K562 (cell line): Measurements from ENCODE around the gene SLC30A1. TPM values are rescaled to one million over a fixed set of nuclear protein-coding genes. Genes with fewer than 3 reads are reported as not detected.

Experiments
- AFF1 ChIP-seq, 2 experiments: fragments of 450-650 bp; IDR thresholded peaks; 2 replicates each; pipeline ENCODE4 v1.6.1; 2018; ENCODE audit warnings: mild to moderate bottlenecking in 2 of 2, low read depth in 1 of 2; ENCODE audit not compliant: partially characterized antibody in 2 of 2
- EGR1 ChIP-seq: fragments of 450-650 bp; conservative IDR thresholded peaks from 2 replicates; pipeline ENCODE4 v1.6.1; 2017; ENCODE audit warnings: mild to moderate bottlenecking
- EZH2 ChIP-seq: IDR thresholded peaks from 2 replicates; pipeline ENCODE4 v1.6.1; 2012; ENCODE audit warnings: low read depth, mild to moderate bottlenecking, inconsistent platforms, low read length, borderline replicate concordance
- MECOM ChIP-seq: fragments of 250-450 bp; sonication (Bioruptor Pico); IDR thresholded peaks from 2 replicates; pipeline ENCODE4 v1.8.0; 2022; ENCODE audit warnings: inconsistent platforms
- NFYB ChIP-seq: IDR thresholded peaks from 2 replicates; pipeline ENCODE4 v1.6.1; 2011; ENCODE audit warnings: mild to moderate bottlenecking, moderate library complexity; ENCODE audit not compliant: insufficient read length; ENCODE audit errors: extremely low read depth
- NR1H2 ChIP-seq: sonication (generic); formaldehyde crosslinking; IDR thresholded peaks from 2 replicates; pipeline ENCODE4 v1.4.0; 2020; ENCODE audit warnings: mild to moderate bottlenecking, missing genetic modification reagents
- RCOR1 ChIP-seq, 2 experiments: IDR thresholded peaks; 2 replicates each; pipeline ENCODE4 v1.6.1; 2012; ENCODE audit warnings: low read depth in 2 of 2, low read length in 2 of 2, borderline replicate concordance in 1 of 2, improper control_type of control experiment in 1 of 2
- RNF2 ChIP-seq: sonication (generic); IDR thresholded peaks from 2 replicates; pipeline ENCODE4 v1.6.1; 2016
- SAP30 ChIP-seq: fragments of 200-600 bp; sonication (generic); IDR thresholded peaks from 2 replicates; pipeline ENCODE4 v1.6.1; 2012; ENCODE audit warnings: borderline replicate concordance, low read depth, mild to moderate bottlenecking, moderate library complexity, low read length, control low read depth, inconsistent platforms; ENCODE audit not compliant: insufficient read depth, poor library complexity, severe bottlenecking
- SMARCA4 ChIP-seq: fragments of 450-650 bp; IDR thresholded peaks from 2 replicates; pipeline ENCODE4 v1.6.1; 2016
- TOE1 ChIP-seq, 2 experiments: fragments of 450-650 bp in 1 of 2; sonication (generic) in 1 of 2; formaldehyde crosslinking in 1 of 2; IDR thresholded peaks; 2 replicates each; pipeline versions ENCODE4 v1.7.1 to v1.8.0; 2016 to 2022; ENCODE audit warnings: borderline replicate concordance in 2 of 2, mild to moderate bottlenecking in 2 of 2, antibody characterized with exemption in 1 of 2, inconsistent platforms in 1 of 2, low read depth in 1 of 2, missing genetic modification reagents in 1 of 2, moderate library complexity in 1 of 2
- ZKSCAN3 ChIP-seq: fragments of 250-450 bp; sonication (Bioruptor Pico); IDR thresholded peaks from 2 replicates; pipeline ENCODE4 v1.4.0; 2020
- ZMIZ1 ChIP-seq, 2 experiments: fragments of 150-350 bp in 1 of 2; IDR thresholded peaks; 2 replicates each; pipeline ENCODE4 v1.6.1; 2012 to 2016; ENCODE audit warnings: low read depth in 2 of 2, low read length in 2 of 2, mild to moderate bottlenecking in 1 of 2, moderate library complexity in 1 of 2
- ZNF140 ChIP-seq: fragments of 250-450 bp; sonication (Bioruptor Pico); IDR thresholded peaks from 2 replicates; pipeline ENCODE4 v1.8.0; 2021; ENCODE audit warnings: moderate library complexity, mild to moderate bottlenecking, inconsistent platforms
- polyA plus RNA-seq, 8 experiments: library from polyadenylated mRNA; depleted of rRNA in 4 of 8; stranded (reverse) in 5 of 8; unstranded in 3 of 8; fragments of >200 nt; fragmentation: Nextera tagmentation in 2 of 8; fragmentation: Illumina TruSeq in 1 of 8; extraction: Ambion mirVana in 2 of 8; extraction: Trizol in 1 of 8; gene quantifications; 2 replicates each; pipeline versions ENCODE4 v1.2.1 to v1.2.3, GENCODE V29; 2011 to 2014; ENCODE audit warnings: inconsistent platforms in 1 of 8, missing spikeins in 1 of 8
- total RNA-seq, 7 experiments: library from RNA; depleted of rRNA in 6 of 7; stranded (reverse); fragments of >200 nt in 6 of 7; fragmentation: Illumina TruSeq in 2 of 7; extraction: Trizol in 2 of 7; gene quantifications; 2 replicates each; pipeline versions ENCODE4 v1.2.1 to v1.2.3, GENCODE V29; 2011 to 2021; ENCODE audit warnings: low replicate concordance in 1 of 7

Gene SLC30A1
- total and polyA plus RNA-seq, 9 of the 15 experiments (the other 6 are each of a cell fraction or from before 2014, with no cell fraction given): 4.1 to 14.4 (median 6.6) TPM

- TF ChIP-seq TOE1 (IDR thresholded peaks at IDR 0.05; ENCODE audit: borderline replicate concordance) (peak; percentile 36; the same call in 1 of the 2 replicates), TOE1 (CRISPR knock-in tag; IDR thresholded peaks at IDR 0.05; ENCODE audit: borderline replicate concordance, low read depth) (no peak), SMARCA4 (peak; percentile 86), AFF1 (IDR thresholded peaks at IDR 0.05; ENCODE audit: low read depth in 1 of 2, partially characterized antibody in 2 of 2) (no peak), RNF2 (no peak), ZNF140 (CRISPR knock-in tag) (no peak), MECOM (CRISPR knock-in tag) (no peak), NR1H2 (CRISPR knock-in tag) (no peak), ZKSCAN3 (CRISPR knock-in tag) (no peak), ZMIZ1 (IDR thresholded peaks at IDR 0.05; ENCODE audit: low read depth in 2 of 2, low read length in 2 of 2) (no peak), RCOR1 (IDR thresholded peaks at IDR 0.05; ENCODE audit: borderline replicate concordance in 1 of 2, low read depth in 2 of 2, low read length in 2 of 2) (peak; percentile 65 to 88; a peak in 3 of 4 replicates), SAP30 (no peak), EGR1 (peak; percentile 100), EZH2 (no peak), NFYB (no peak)
Observed at GRCh38 chr1:211537253-211537652, 41.7 kb downstream of the SLC30A1 start (continued).
